WTC11 (cell line): ENCODE measurements around the gene KDM5B.

Experiments
- NR3C1 ChIP-seq: sonication (generic); formaldehyde crosslinking; conservative IDR thresholded peaks from 2 replicates; pipeline ENCODE4 v1.8.1; 2023; ENCODE audit warnings: low read depth, mild to moderate bottlenecking, missing genetic modification reagents
- TF ChIP-seq, protein P1 (sequence below): fragments of 200-600 bp; IDR thresholded peaks from 2 replicates; pipeline ENCODE4 v1.8.0; 2022; ENCODE audit warnings: antibody characterized with exemption
- TF ChIP-seq, protein P2 (sequence below): sonication (generic); formaldehyde crosslinking; IDR thresholded peaks from 2 replicates; pipeline ENCODE4 v1.8.0; 2023; ENCODE audit warnings: missing genetic modification reagents, mild to moderate bottlenecking, borderline replicate concordance

DNA sequence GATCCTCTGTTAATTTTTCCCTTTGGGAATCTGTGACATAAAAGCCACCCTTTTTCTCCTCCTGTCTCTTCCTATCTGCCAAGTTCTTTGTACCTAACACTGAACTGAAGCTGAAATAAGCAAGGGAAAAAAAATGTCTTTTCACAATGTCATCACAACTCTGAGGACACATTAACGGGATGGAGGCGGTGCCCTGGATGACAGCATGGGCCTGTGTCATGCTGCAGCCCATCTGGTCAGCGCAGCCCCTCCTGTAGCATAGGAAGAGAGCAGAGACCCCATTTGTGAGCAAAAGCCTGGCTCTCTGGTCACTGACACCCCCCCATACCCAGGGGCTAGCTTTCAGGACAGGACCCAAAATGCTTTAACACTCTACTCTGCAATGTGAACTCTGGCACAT is 120.4 kb downstream of the KDM5B start:
- TF ChIP-seq, protein P1, sequence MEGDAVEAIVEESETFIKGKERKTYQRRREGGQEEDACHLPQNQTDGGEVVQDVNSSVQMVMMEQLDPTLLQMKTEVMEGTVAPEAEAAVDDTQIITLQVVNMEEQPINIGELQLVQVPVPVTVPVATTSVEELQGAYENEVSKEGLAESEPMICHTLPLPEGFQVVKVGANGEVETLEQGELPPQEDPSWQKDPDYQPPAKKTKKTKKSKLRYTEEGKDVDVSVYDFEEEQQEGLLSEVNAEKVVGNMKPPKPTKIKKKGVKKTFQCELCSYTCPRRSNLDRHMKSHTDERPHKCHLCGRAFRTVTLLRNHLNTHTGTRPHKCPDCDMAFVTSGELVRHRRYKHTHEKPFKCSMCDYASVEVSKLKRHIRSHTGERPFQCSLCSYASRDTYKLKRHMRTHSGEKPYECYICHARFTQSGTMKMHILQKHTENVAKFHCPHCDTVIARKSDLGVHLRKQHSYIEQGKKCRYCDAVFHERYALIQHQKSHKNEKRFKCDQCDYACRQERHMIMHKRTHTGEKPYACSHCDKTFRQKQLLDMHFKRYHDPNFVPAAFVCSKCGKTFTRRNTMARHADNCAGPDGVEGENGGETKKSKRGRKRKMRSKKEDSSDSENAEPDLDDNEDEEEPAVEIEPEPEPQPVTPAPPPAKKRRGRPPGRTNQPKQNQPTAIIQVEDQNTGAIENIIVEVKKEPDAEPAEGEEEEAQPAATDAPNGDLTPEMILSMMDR, result no peak
- TF ChIP-seq, protein P2, sequence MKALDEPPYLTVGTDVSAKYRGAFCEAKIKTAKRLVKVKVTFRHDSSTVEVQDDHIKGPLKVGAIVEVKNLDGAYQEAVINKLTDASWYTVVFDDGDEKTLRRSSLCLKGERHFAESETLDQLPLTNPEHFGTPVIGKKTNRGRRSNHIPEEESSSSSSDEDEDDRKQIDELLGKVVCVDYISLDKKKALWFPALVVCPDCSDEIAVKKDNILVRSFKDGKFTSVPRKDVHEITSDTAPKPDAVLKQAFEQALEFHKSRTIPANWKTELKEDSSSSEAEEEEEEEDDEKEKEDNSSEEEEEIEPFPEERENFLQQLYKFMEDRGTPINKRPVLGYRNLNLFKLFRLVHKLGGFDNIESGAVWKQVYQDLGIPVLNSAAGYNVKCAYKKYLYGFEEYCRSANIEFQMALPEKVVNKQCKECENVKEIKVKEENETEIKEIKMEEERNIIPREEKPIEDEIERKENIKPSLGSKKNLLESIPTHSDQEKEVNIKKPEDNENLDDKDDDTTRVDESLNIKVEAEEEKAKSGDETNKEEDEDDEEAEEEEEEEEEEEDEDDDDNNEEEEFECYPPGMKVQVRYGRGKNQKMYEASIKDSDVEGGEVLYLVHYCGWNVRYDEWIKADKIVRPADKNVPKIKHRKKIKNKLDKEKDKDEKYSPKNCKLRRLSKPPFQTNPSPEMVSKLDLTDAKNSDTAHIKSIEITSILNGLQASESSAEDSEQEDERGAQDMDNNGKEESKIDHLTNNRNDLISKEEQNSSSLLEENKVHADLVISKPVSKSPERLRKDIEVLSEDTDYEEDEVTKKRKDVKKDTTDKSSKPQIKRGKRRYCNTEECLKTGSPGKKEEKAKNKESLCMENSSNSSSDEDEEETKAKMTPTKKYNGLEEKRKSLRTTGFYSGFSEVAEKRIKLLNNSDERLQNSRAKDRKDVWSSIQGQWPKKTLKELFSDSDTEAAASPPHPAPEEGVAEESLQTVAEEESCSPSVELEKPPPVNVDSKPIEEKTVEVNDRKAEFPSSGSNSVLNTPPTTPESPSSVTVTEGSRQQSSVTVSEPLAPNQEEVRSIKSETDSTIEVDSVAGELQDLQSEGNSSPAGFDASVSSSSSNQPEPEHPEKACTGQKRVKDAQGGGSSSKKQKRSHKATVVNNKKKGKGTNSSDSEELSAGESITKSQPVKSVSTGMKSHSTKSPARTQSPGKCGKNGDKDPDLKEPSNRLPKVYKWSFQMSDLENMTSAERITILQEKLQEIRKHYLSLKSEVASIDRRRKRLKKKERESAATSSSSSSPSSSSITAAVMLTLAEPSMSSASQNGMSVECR, result no peak
- no peak for TF ChIP-seq NR3C1 (CRISPR knock-in tag)
